IMR-90 (cell line): Measurements from ENCODE around the gene ZNF878.

ENCODE experiments used
- CTCF ChIP-seq: conservative IDR thresholded peaks from 2 replicates; pipeline ENCODE4 v1.5.1; 2012; ENCODE audit warnings: mild to moderate bottlenecking, low read depth, low read length, improper control_type of control experiment
- ELK1 ChIP-seq: fragments of 150-350 bp; IDR thresholded peaks from 2 replicates; pipeline ENCODE4 v1.6.1; 2016; ENCODE audit warnings: low read depth, mild to moderate bottlenecking, low read length, moderate library complexity, borderline replicate concordance
- POLR2A ChIP-seq: IDR thresholded peaks from 2 replicates; pipeline ENCODE4 v1.6.1; 2012; ENCODE audit warnings: mild to moderate bottlenecking, low read depth, low read length
- RFX5 ChIP-seq: IDR thresholded peaks from 2 replicates; pipeline ENCODE4 v1.8.0; 2012; ENCODE audit warnings: low read depth, mild to moderate bottlenecking, low read length, moderate library complexity

- TF ChIP-seq CTCF (no peak), RFX5 (no peak), ELK1 (no peak), POLR2A (no peak)
Measured at GRCh38 chr19:12093777-12094176, 41.0 kb upstream of the ZNF878 start.
